ENCODE data around the gene MARCKS. TPM values are rescaled to one million over a fixed set of nuclear protein-coding genes. Genes with fewer than 3 reads are reported as not detected.
A peak's percentile ranks its signal among the peaks of the same experiment; 100 is the strongest.

The MARCKS gene
- total RNA-seq, 1 experiment from 2014 or later: 93.2 TPM

- H3K4me3 ChIP-seq: peak overlapping the region; percentile 100
- no peak overlapping the region for H2AFZ ChIP-seq
- peaks cover 38% of the 10 kb centered on the region for H3K36me3 ChIP-seq (ENCODE audit: low read depth)
- peak overlapping the region; percentile 79 for H3K4me2 ChIP-seq
- peak overlapping the region; percentile 98 for H3K27ac ChIP-seq
- H3K9me2 ChIP-seq (ENCODE audit: insufficient read depth): no peaks in the 10 kb centered on the region
- H3K9me3 ChIP-seq (ENCODE audit: insufficient read depth, low read depth): 0 out of 2 replicates have a peak, but pooled peaks cover 3% of the 10 kb centered on the region
- TF ChIP-seq EZH2 (IDR thresholded peaks at IDR 0.05; ENCODE audit: low read depth) (no peak), CTCF (conservative IDR thresholded peaks at IDR 0.05) (peak; percentile 97)
- intact Hi-C loops (cut with micrococcal nuclease; ENCODE audit: unreplicated experiment): loop anchor here (1.0 to 5.0 kb wide), 9 partner anchors 50 to 981 kb away; no protein-coding TSS in a partner anchor
- CTCF ChIA-PET: interaction anchor here (0.6 to 2.1 kb wide), 12 partner anchors 17 to 738 kb away, joined by 3 to 21 read pairs (median 3); no protein-coding TSS in a partner anchor
- peaks cover 59% of the 10 kb centered on the region for H3K79me2 ChIP-seq (ENCODE audit: low read depth)
- peaks cover 5% of the 10 kb centered on the region; the same call in 1 of the 2 replicates for H4K20me1 ChIP-seq (ENCODE audit: insufficient read depth)
- H3K4me1 ChIP-seq (replicated peaks; ENCODE audit: insufficient read depth): peaks cover 37% of the 10 kb centered on the region
- no peaks in the 10 kb centered on the region for H3K27me3 ChIP-seq (ENCODE audit: insufficient read depth, low read depth)
- POLR2A ChIA-PET (ENCODE audit: unreplicated experiment): interaction anchor here (0.6 to 0.8 kb wide), 4 partner anchors 470 to 973 kb away, joined by 3 to 6 read pairs (median 5); no protein-coding TSS in a partner anchor
- peaks cover 51% of the 10 kb centered on the region for H3F3A ChIP-seq (ENCODE audit: insufficient read depth, low read depth)
- BruUV-seq (replicated peaks): TSS peak; percentile 98
- DNase-seq: peak; percentile 90 to 94
Measured at GRCh38 chr6:113858480-113859348, 1.6 kb downstream of the MARCKS start.

- POLR2A ChIA-PET (ENCODE audit: unreplicated experiment): interaction anchor here (0.5 to 0.7 kb wide), 5 partner anchors 217 to 974 kb away, joined by 3 to 12 read pairs (median 6); no protein-coding TSS in a partner anchor
- Histone ChIP-seq H3K4me3 (peak overlapping the region; percentile 100), H3K36me3 (ENCODE audit: low read depth) (peaks cover 42% of the 10 kb centered on the region), H3K27me3 (ENCODE audit: insufficient read depth, low read depth) (no peaks in the 10 kb centered on the region), H3K4me1 (replicated peaks; ENCODE audit: insufficient read depth) (peaks cover 30% of the 10 kb centered on the region), H3F3A (ENCODE audit: insufficient read depth, low read depth) (peaks cover 59% of the 10 kb centered on the region), H3K9me3 (ENCODE audit: insufficient read depth, low read depth) (0 out of 2 replicates have a peak, but pooled peaks cover 3% of the 10 kb centered on the region), H3K4me2 (peak overlapping the region; percentile 79), H3K27ac (peak overlapping the region; percentile 98), H3K9me2 (ENCODE audit: insufficient read depth) (no peaks in the 10 kb centered on the region), H2AFZ (no peak overlapping the region), H3K79me2 (ENCODE audit: low read depth) (peaks cover 68% of the 10 kb centered on the region), H4K20me1 (ENCODE audit: insufficient read depth) (peaks cover 5% of the 10 kb centered on the region; the same call in 1 of the 2 replicates)
- TF ChIP-seq CTCF (conservative IDR thresholded peaks at IDR 0.05) (peak; percentile 8; the same call in 1 of the 2 replicates), EZH2 (IDR thresholded peaks at IDR 0.05; ENCODE audit: low read depth) (no peak)
- DNase-seq: peak in 1 of 2 experiments; percentile 11
- BruUV-seq (replicated peaks): no TSS peak
- CTCF ChIA-PET: interaction anchor here (0.6 to 2.1 kb wide), 7 partner anchors 77 to 739 kb away, joined by 3 to 20 read pairs (median 5); no protein-coding TSS in a partner anchor
- intact Hi-C loops (cut with micrococcal nuclease; ENCODE audit: unreplicated experiment): loop anchor here (1.0 to 5.0 kb wide), 5 partner anchors 49 to 982 kb away; no protein-coding TSS in a partner anchor
Measured at GRCh38 chr6:113859349-113860180, 2.4 kb downstream of the MARCKS start.
